Breast epithelium (tissue), 4 donors: Measurements from ENCODE around the gene HRH4. TPM values are rescaled to one million over a fixed set of nuclear protein-coding genes. Genes with fewer than 3 reads are reported as not detected.

Experiments
- DNase-seq, 2 donors: peaks; one replicate each; pipeline ENCODE4 v3.0.0-alpha.2; 2019; ENCODE audit warnings: low spot score in 2 of 2
- H3K27ac ChIP-seq, 2 donors: fragments of 200-600 bp; sonication (generic) in 1 of 2; one replicate each; pipeline ENCODE4 v1.5.1; 2016 to 2019; ENCODE audit warnings: mild to moderate bottlenecking in 1 of 2
- H3K27me3 ChIP-seq, 2 donors: fragments of 200-600 bp; sonication (generic) in 1 of 2; one replicate each; pipeline versions ENCODE4 v1.5.1 to v1.6.0; 2017 to 2019; ENCODE audit warnings: control low read depth in 1 of 2, mild to moderate bottlenecking in 1 of 2
- H3K36me3 ChIP-seq: fragments of 200-600 bp; one replicate; pipeline ENCODE4 v1.5.1; 2019
- H3K4me1 ChIP-seq, 2 donors: fragments of 200-600 bp; sonication (generic); one replicate each; pipeline ENCODE4 v1.5.1; 2016 to 2019; ENCODE audit warnings: control low read depth in 1 of 2
- H3K4me3 ChIP-seq, 3 donors: fragments of 200-600 bp; sonication (generic); 1 replicate in 2 of 3; 2 replicates in 1 of 3; pipeline ENCODE4 v1.5.1; 2016 to 2019; ENCODE audit warnings: mild to moderate bottlenecking in 3 of 3, moderate library complexity in 2 of 3
- H3K9me3 ChIP-seq, 2 donors: fragments of 200-600 bp; sonication (generic) in 1 of 2; one replicate each; pipeline ENCODE4 v1.5.1; 2016 to 2019; ENCODE audit warnings: control low read depth in 1 of 2
- CTCF ChIP-seq, 3 donors: fragments of 450-650 bp; IDR thresholded peaks; one replicate each; pipeline ENCODE4 v1.5.1; 2016 to 2017; ENCODE audit warnings: antibody characterized with exemption in 3 of 3, mild to moderate bottlenecking in 3 of 3, moderate library complexity in 3 of 3
- POLR2A ChIP-seq: fragments of 450-650 bp; IDR thresholded peaks from one replicate; pipeline ENCODE4 v1.6.1; 2016; ENCODE audit warnings: antibody characterized with exemption, mild to moderate bottlenecking, moderate library complexity
- POLR2AphosphoS5 ChIP-seq, 3 donors: sonication (generic); formaldehyde crosslinking; IDR thresholded peaks; one replicate each; pipeline ENCODE4 v1.6.1; 2017; ENCODE audit warnings: antibody characterized with exemption in 3 of 3
- intact Hi-C: fragments of 100-400 bp; cut with DNase I; formaldehyde crosslinking; loops from one replicate; pipeline ENCODE4 v1.15.1; 2023; ENCODE audit warnings: low total_unique reads
- total RNA-seq, 3 donors: library from RNA; depleted of rRNA; stranded (reverse); fragments of >200 nt; gene quantifications; one replicate each; pipeline ENCODE4 v1.1.0, GENCODE V29; 2016

HRH4 gene
- total RNA-seq: under 1 TPM in 2 of 3 donors, not detected in 1; 0.16 to 0.29 TPM

GRCh38 chr18:24460388-24460787, at the start of gene HRH4:
TSS of gene HRH4 (plus strand) at chr18:24460637. CDS start at chr18:24460729, 92 bp downstream.
- TF ChIP-seq CTCF (IDR thresholded peaks at IDR 0.05) (no peak), POLR2AphosphoS5 (IDR thresholded peaks at IDR 0.05) (no peak), POLR2A (no peak)
- Histone ChIP-seq H3K36me3 (no peaks in the 10 kb centered on the region), H3K27ac (no peak within 1 kb of the TSS), H3K27me3 (no peaks in the 10 kb centered on the region), H3K4me1 (no peaks in the 10 kb centered on the region), H3K9me3 (no peaks in the 10 kb centered on the region), H3K4me3 (no peak within 1 kb of the TSS)
- DNase-seq: no peak
- intact Hi-C loops: no loop called here

GRCh38 chr18:24413148-24413547, 47.3 kb upstream of the HRH4 start:
- Histone ChIP-seq H3K4me1 (no peaks in the 10 kb centered on the region), H3K36me3 (no peaks in the 10 kb centered on the region), H3K27ac (no peak overlapping the region), H3K4me3 (no peak overlapping the region), H3K9me3 (no peaks in the 10 kb centered on the region), H3K27me3 (no peaks in the 10 kb centered on the region)
- DNase-seq: no peak
- intact Hi-C loops: no loop called here
- no peak for TF ChIP-seq CTCF (IDR thresholded peaks at IDR 0.05)
- no peak for TF ChIP-seq POLR2AphosphoS5 (IDR thresholded peaks at IDR 0.05)
- TF ChIP-seq POLR2A: no peak

- H3K27me3 ChIP-seq: peaks cover 0 to 5% of the 10 kb centered on the region in 2 donors
- TF ChIP-seq CTCF (IDR thresholded peaks at IDR 0.05) (no peak), POLR2AphosphoS5 (IDR thresholded peaks at IDR 0.05) (no peak), POLR2A (no peak)
- no peak for DNase-seq
These were observed 46.0 kb upstream of the HRH4 start for GRCh38 chr18:24414349-24415003.

GRCh38 chr18:24417480-24417879, 43.0 kb upstream of the HRH4 start:
- no peak overlapping the region for H3K27ac ChIP-seq
- H3K4me3 ChIP-seq: no peak overlapping the region
- no peaks in the 10 kb centered on the region for H3K9me3 ChIP-seq
- intact Hi-C loops: no loop called here
- no peak for DNase-seq
- no peaks in the 10 kb centered on the region for H3K4me1 ChIP-seq
- TF ChIP-seq POLR2A (no peak), POLR2AphosphoS5 (IDR thresholded peaks at IDR 0.05) (no peak), CTCF (IDR thresholded peaks at IDR 0.05) (no peak)
- peaks cover 0 to 5% of the 10 kb centered on the region in 2 donors for H3K27me3 ChIP-seq
- no peaks in the 10 kb centered on the region for H3K36me3 ChIP-seq

More at GRCh38 chr18:24414349-24415003, 46.0 kb upstream of the HRH4 start:
- intact Hi-C loops: no loop called here
- no peaks in the 10 kb centered on the region for H3K36me3 ChIP-seq
- no peak overlapping the region for H3K27ac ChIP-seq
- no peaks in the 10 kb centered on the region for H3K9me3 ChIP-seq
- H3K4me3 ChIP-seq: no peak overlapping the region
- no peaks in the 10 kb centered on the region for H3K4me1 ChIP-seq

GRCh38 chr18:24420551-24420950, 39.9 kb upstream of the HRH4 start:
- H3K27me3 ChIP-seq: peaks cover 0 to 12% of the 10 kb centered on the region in 2 donors
- no peaks in the 10 kb centered on the region for H3K36me3 ChIP-seq
- H3K4me1 ChIP-seq: no peaks in the 10 kb centered on the region
- intact Hi-C loops: no loop called here
- no peak for TF ChIP-seq POLR2AphosphoS5 (IDR thresholded peaks at IDR 0.05)
- TF ChIP-seq POLR2A: no peak
- no peak for TF ChIP-seq CTCF (IDR thresholded peaks at IDR 0.05)
- no peak overlapping the region for H3K27ac ChIP-seq
- no peak overlapping the region for H3K4me3 ChIP-seq
- H3K9me3 ChIP-seq: no peaks in the 10 kb centered on the region
- no peak for DNase-seq
